Muscle of leg (tissue), 11 donors: ENCODE data around the gene PTPRN2. TPM values are rescaled to one million over a fixed set of nuclear protein-coding genes. Genes with fewer than 3 reads are reported as not detected.
"Not testable (repeated sequence)": the region's sequence is repeated elsewhere in the genome, so short reads cannot be mapped to it uniquely, and the experiment has no call there.

Experiments
- DNase-seq: peaks from one replicate; pipeline ENCODE4 v3.0.0; 2013
- H3K27ac ChIP-seq: one replicate; pipeline ENCODE4 v1.5.1; 2013; ENCODE audit warnings: mild to moderate bottlenecking, low read length, control low read depth
- H3K27me3 ChIP-seq: one replicate; pipeline ENCODE4 v1.6.1; 2013; ENCODE audit warnings: low read length; ENCODE audit not compliant: control insufficient read depth, insufficient read depth
- H3K36me3 ChIP-seq: one replicate; pipeline ENCODE4 v1.6.1; 2013; ENCODE audit warnings: low read length; ENCODE audit not compliant: control insufficient read depth, insufficient read depth
- H3K4me1 ChIP-seq: one replicate; pipeline ENCODE4 v1.6.1; 2013; ENCODE audit warnings: low read length; ENCODE audit not compliant: control insufficient read depth, insufficient read depth
- H3K4me3 ChIP-seq: one replicate; pipeline ENCODE4 v1.5.1; 2013; ENCODE audit warnings: low read length, control low read depth
- H3K9me3 ChIP-seq: replicated peaks from 2 replicates; pipeline ENCODE4 v1.6.1; 2013; ENCODE audit warnings: low read depth, low read length; ENCODE audit not compliant: control insufficient read depth
- whole genome bisulfite sequencing: methylation state at CpG from one replicate; pipeline ENCODE4 v1.1.5; 2013; ENCODE audit warnings: missing lambda C conversion rate; ENCODE audit not compliant: insufficient coverage; 5-methylcytosine and 5-hydroxymethylcytosine counted together
- polyA plus RNA-seq, 8 donors: library from polyadenylated mRNA; unstranded; fragments of 120-200 nt; gene quantifications; one replicate each; pipeline versions ENCODE4 v1.2.1 to v1.2.3, GENCODE V29; 2013; ENCODE audit warnings: inconsistent platforms in 1 of 8, low replicate concordance in 1 of 8; ENCODE audit not compliant: insufficient read length in 8 of 8, insufficient read depth in 1 of 8
- total RNA-seq: library from RNA; stranded (reverse); fragments of 120-200 nt; gene quantifications from one replicate; pipeline ENCODE4 v1.2.4, GENCODE V29; 2013

Gene PTPRN2
- total and polyA plus RNA-seq, 9 donors, result 1.4 to 2.9 (median 2.3) TPM

DNA sequence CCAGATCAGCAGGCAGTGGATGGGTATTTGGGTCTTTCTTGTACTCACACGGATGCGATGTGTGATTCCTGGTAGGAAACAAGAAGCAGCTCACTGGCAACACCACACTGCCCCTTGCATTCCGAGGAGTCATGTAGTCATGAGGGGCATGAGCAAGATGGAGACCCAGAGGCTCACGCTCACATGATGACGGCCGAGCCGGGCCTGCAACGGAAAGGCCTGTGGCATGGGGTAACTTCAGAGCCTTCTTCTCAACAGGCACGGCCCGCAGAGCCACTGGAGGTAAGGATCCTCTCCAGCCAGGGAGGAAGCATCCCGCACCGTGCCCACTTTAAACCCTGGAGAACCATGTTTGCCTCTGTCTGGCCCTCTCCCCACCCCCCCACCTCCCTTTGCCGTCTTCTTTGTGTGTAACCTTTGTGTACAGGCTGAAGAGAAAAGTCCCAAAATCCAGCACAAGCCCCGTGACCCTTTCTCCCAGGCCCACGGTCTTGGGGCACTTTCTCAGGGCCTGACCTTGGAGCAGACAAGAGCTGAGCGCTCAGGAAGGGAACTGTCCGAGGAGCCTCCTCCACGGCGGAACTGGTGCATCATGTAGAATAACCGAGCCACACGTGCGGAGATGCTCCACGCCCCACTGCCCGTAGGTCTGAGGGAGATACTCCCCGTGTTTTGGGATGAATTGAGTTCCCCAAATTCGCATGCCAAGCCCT lies 734.4 kb downstream of the PTPRN2 start:
- Histone ChIP-seq H3K4me1 (peaks cover 7% of the 10 kb centered on the region), H3K27me3 (peaks cover 5% of the 10 kb centered on the region), H3K4me3 (no peak overlapping the region), H3K27ac (no peak overlapping the region), H3K9me3 (no peaks in the 10 kb centered on the region), H3K36me3 (no peaks in the 10 kb centered on the region)
- 94% methylated on average over 22 of the region's 26 CpGs for WGBS
- DNase-seq, result no peak

DNA sequence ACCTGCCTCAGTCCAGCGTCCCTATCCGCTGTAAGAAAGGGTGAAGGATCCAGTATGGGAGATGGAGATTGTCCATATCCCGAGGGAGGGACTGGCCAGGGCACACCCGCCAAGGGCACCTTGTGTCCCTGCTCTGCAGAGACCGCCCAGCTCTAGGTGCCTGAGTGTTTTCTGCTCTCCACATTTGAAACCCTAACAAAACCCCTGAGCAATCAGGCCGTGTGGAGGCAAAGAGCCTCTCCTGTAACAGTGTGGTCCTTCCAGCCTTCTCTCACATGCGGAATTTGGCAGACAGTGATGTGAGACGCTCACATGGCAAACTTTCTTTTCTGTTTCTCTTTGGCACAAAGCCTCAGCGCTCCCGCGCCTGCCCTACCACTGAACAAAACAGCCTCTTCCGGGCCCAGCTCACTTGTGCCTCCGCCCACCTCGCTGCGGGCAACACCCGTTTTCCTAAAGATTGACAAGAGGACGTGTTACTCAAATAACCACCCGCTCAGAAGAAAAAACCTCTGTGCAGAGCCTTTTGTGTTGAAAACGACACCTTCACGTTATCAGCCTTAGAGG lies 736.0 kb downstream of the PTPRN2 start:
- WGBS, result 12% methylated on average over 14 of the region's 20 CpGs
- Histone ChIP-seq H3K4me1 (peaks cover 7% of the 10 kb centered on the region), H3K27me3 (peaks cover 5% of the 10 kb centered on the region), H3K9me3 (no peaks in the 10 kb centered on the region), H3K36me3 (no peaks in the 10 kb centered on the region), H3K4me3 (peak overlapping the region; percentile 10), H3K27ac (no peak overlapping the region)
- DNase-seq, result peak; percentile 74

DNA sequence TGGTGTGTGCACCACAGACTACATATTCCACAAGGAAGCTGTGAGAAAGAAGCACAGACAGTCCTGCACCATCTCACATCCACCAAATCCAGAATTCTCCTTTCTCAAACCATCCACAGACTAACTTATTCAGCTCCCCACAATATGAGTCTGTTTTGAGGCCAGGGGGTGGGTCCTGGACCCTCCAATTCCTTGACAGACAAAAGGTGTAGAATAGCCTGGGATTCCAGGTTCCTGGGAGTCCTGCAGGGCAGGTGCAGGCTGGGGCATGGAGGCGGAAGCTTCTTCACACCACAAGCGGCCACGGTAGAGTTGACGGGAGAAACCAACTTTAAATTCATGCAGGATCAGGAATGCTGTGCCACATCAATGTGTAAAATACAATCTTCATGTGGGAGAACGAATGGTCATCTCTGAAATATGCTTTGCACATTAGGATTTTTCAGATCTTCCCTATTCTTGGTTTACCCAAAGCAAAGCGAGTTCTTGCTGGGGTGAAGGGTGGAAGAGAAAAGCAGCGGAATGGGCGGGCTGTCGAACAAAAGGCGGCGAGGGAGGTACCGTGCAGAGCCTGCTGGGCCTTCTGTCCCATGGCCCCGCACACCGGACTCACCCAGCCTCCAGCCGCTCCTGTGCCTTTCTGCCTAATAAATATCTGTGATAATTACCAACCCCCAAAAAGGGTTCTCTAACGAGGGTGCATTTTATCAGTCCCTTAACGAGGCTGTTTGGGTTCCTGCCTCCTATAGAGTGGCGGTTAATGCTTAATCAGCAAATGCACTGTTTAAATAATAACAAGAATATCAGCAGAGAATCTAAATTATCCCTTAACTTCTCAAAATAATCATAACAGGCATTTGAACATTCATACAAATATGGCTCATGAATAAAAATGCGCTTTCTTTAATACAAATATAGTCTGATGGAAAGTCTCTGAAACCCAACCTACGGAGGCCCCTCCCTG lies 736.9 kb downstream of the PTPRN2 start:
- 75% methylated on average over 4 of the region's 20 CpGs for WGBS
- Histone ChIP-seq H3K9me3 (no peaks in the 10 kb centered on the region), H3K27ac (no peak overlapping the region), H3K4me1 (peaks cover 7% of the 10 kb centered on the region), H3K36me3 (no peaks in the 10 kb centered on the region), H3K27me3 (peaks cover 5% of the 10 kb centered on the region), H3K4me3 (no peak overlapping the region)
- DNase-seq, result no peak

DNA sequence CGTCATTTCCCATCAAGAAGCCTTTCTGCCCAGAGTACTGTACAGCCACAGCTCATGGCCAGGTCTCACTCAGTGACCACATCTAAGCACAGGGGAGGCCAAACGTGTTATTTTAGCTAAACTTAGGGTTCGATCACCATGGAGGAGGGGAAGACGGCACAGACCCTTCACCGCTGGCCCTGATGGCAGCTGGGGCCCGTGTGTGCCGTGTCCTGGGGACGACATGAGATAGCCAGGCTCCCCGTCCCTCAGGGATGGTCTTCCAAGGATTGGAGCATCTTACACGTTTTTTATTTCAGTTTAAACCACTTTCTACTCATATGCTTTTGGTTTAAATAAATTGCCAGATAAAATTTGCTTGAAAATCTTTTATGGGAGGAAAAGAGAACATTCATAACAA lies 737.9 kb downstream of the PTPRN2 start:
- Histone ChIP-seq H3K4me3 (no peak overlapping the region), H3K36me3 (no peaks in the 10 kb centered on the region), H3K9me3 (no peaks in the 10 kb centered on the region), H3K4me1 (peaks cover 7% of the 10 kb centered on the region), H3K27me3 (peaks cover 9% of the 10 kb centered on the region), H3K27ac (no peak overlapping the region)
- no peak for DNase-seq
- WGBS, result 86% methylated on average over 9 of the region's 10 CpGs

DNA sequence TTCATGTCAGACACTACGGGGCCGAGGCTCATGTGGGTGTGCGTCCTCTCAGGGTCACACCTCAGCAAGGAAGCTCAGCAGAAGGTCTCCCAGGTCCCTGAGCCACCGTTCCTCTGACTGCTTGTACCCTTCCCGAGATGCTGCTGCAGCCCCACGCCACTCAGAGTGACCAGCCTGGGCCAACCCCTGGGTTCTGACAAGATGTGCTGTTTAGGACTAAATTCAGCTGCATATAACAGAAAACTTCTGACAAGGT lies 738.4 kb downstream of the PTPRN2 start:
- H3K27me3 ChIP-seq, result peaks cover 9% of the 10 kb centered on the region
- H3K9me3 ChIP-seq, result no peaks in the 10 kb centered on the region
- H3K4me3 ChIP-seq, result no peak overlapping the region
- WGBS, result 88% methylated on average over 6 of the region's 6 CpGs
- DNase-seq, result no peak
- H3K27ac ChIP-seq, result no peak overlapping the region
- no peaks in the 10 kb centered on the region for H3K36me3 ChIP-seq
- H3K4me1 ChIP-seq, result peaks cover 7% of the 10 kb centered on the region

DNA sequence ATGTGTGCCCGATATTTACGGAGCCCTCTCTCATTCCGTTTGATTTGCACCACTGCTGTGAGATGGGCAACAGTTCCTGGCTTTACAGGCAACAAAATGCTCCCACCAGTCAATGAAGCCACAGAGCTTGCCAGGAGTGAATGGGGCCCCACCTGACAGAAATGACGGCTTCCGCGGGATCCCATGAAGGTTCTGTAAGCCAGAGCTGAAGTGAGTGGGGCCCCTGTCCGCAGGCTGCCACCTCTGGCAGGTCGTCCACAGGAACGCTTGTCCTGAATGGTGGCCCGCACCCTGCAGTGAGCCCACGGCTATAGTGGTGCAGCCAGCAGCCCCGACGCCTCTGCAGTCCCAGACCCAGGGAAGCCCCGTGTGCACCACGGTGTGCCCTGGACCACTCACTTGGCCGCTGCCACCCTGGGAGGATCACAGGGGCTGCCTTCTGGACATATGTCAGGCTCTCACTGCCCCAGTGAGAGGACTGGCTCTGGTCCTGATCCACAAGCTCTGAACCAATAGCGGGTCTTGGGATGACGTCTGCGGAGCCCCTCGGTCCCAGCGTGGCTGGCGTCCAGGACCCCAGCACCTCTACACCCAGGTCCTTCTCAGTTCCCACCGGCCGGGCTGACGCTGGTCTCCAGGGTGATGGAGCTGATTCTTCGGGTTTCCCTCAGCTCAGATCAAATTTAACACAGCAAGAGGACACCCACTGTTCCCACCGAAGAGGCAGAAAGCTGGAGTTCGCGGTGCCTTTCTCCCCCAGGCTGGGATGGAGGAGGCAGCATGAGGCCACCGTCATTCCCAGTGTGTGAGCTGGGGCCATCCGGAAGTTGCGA lies 738.9 kb downstream of the PTPRN2 start:
- H3K27ac ChIP-seq, result no peak overlapping the region
- no peaks in the 10 kb centered on the region for H3K36me3 ChIP-seq
- no peak for DNase-seq
- no peaks in the 10 kb centered on the region for H3K9me3 ChIP-seq
- H3K4me1 ChIP-seq, result peaks cover 7% of the 10 kb centered on the region
- no peak overlapping the region for H3K4me3 ChIP-seq
- peaks cover 9% of the 10 kb centered on the region for H3K27me3 ChIP-seq
- 85% methylated on average over 31 of the region's 32 CpGs for WGBS

DNA sequence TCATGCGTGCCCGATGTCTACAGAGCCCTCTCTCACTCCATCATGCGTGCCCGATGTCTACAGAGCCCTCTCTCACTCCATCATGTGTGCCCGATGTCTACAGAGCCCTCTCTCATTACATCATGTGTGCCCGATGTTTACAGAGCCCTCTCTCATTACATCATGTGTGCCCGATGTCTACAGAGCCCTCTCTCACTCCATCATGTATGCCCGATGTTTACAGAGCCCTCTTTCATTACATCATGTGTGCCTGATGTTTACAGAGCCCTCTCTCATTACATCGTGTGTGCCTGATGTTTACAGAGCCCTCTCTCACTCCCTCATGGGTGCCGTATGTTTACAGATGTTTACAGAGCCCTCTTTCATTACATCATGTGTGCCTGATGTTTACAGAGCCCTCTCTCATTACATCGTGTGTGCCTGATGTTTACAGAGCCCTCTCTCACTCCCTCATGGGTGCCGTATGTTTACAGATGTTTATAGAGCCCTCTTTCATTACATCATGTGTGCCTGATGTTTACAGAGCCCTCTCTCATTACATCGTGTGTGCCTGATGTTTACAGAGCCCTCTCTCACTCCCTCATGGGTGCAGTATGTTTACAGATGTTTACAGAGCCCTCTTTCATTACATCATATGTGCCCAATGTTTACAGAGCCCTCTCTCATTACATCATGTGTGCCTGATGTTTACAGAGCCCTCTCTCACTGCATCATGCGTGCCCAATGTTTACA lies 739.7 kb downstream of the PTPRN2 start:
- DNase-seq, H3K36me3 ChIP-seq, H3K4me1 ChIP-seq, H3K9me3 ChIP-seq, H3K4me3 ChIP-seq, H3K27me3 ChIP-seq, H3K27ac ChIP-seq: not testable (repeated sequence)
- WGBS, result 90% methylated on average over 6 of the region's 14 CpGs

DNA sequence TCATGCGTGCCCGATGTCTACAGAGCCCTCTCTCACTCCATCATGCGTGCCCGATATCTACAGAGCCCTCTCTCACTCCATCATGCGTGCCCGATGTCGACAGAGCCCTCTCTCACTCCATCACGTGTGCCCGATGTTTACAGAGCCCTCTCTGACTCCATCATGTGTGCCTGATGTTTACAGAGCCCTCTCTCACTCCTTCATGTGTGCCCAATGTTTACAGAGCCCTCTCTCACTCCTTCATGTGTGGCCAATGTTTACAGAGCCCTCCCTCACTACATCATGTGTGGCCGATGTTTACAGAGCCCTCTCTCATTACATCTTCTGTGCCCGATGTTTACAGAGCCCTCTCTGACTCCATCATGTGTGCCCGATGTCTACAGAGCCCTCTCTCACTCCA lies 740.9 kb downstream of the PTPRN2 start:
- H3K36me3 ChIP-seq, H3K4me1 ChIP-seq, H3K27me3 ChIP-seq, DNase-seq, H3K9me3 ChIP-seq, H3K27ac ChIP-seq, H3K4me3 ChIP-seq: not testable (repeated sequence)
- WGBS, result 91% methylated on average over 7 of the region's 12 CpGs

DNA sequence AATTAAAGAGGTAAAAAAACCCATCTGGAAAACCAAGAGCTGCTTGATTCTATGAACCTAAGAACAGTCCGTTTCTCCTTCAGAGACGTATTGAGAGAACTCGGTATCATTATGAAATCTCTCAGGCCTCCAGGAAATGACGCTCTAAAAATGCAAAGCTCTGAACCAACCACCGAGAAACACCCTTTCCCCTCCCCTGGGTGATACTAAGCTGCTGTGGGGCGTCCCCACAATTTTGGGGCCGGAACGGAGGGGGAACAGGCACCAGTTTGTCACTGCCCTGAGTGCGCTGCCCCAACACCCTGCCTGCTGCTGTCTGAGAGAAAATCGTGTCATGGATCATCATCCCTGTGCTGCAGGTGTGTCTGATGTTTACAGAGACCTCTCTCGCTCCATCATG lies 741.4 kb downstream of the PTPRN2 start:
- no peak overlapping the region for H3K4me3 ChIP-seq
- H3K27me3 ChIP-seq, result peaks cover 9% of the 10 kb centered on the region
- no peak overlapping the region for H3K27ac ChIP-seq
- peaks cover under 1% of the 10 kb centered on the region for H3K4me1 ChIP-seq
- no peak for DNase-seq
- no peaks in the 10 kb centered on the region for H3K9me3 ChIP-seq
- 61% methylated on average over 7 of the region's 11 CpGs for WGBS
- no peaks in the 10 kb centered on the region for H3K36me3 ChIP-seq
